K562 (cell line): Measurements from ENCODE around the gene DCXR. TPM values are rescaled to one million over a fixed set of nuclear protein-coding genes. Genes with fewer than 3 reads are reported as not detected.

Experiments
- BHLHE40 ChIP-seq: IDR thresholded peaks from 2 replicates; pipeline ENCODE4 v1.6.1; 2011; ENCODE audit warnings: low read length, improper control_type of control experiment
- EGR1 ChIP-seq: fragments of 450-650 bp; conservative IDR thresholded peaks from 2 replicates; pipeline ENCODE4 v1.6.1; 2017; ENCODE audit warnings: mild to moderate bottlenecking
- SNIP1 ChIP-seq: fragments of 450-650 bp; IDR thresholded peaks from 2 replicates; pipeline ENCODE4 v1.7.1; 2017; ENCODE audit warnings: low read depth, mild to moderate bottlenecking
- ZBTB26 ChIP-seq: fragments of 450-650 bp; formaldehyde crosslinking; IDR thresholded peaks from 2 replicates; pipeline ENCODE4 v1.4.0; 2022; ENCODE audit warnings: missing genetic modification characterization
- ZMIZ1 ChIP-seq, 2 experiments: fragments of 150-350 bp in 1 of 2; IDR thresholded peaks; 2 replicates each; pipeline ENCODE4 v1.6.1; 2012 to 2016; ENCODE audit warnings: low read depth in 2 of 2, low read length in 2 of 2, mild to moderate bottlenecking in 1 of 2, moderate library complexity in 1 of 2
- ZNF197 ChIP-seq: fragments of 200-800 bp; sonication (Bioruptor generic); IDR thresholded peaks from 2 replicates; pipeline ENCODE4 v1.6.1; 2016; ENCODE audit warnings: low read depth, missing genetic modification characterization, missing compliant biosample characterization
- polyA plus RNA-seq, 8 experiments: library from polyadenylated mRNA; depleted of rRNA in 4 of 8; stranded (reverse) in 5 of 8; unstranded in 3 of 8; fragments of >200 nt; fragmentation: Nextera tagmentation in 2 of 8; fragmentation: Illumina TruSeq in 1 of 8; extraction: Ambion mirVana in 2 of 8; extraction: Trizol in 1 of 8; gene quantifications; 2 replicates each; pipeline versions ENCODE4 v1.2.1 to v1.2.3, GENCODE V29; 2011 to 2014; ENCODE audit warnings: inconsistent platforms in 1 of 8, missing spikeins in 1 of 8
- total RNA-seq, 7 experiments: library from RNA; depleted of rRNA in 6 of 7; stranded (reverse); fragments of >200 nt in 6 of 7; fragmentation: Illumina TruSeq in 2 of 7; extraction: Trizol in 2 of 7; gene quantifications; 2 replicates each; pipeline versions ENCODE4 v1.2.1 to v1.2.3, GENCODE V29; 2011 to 2021; ENCODE audit warnings: low replicate concordance in 1 of 7

The DCXR gene
- total and polyA plus RNA-seq, 9 of the 15 experiments (the other 6 are each of a cell fraction or from before 2014, with no cell fraction given) = 21.3 to 274 (median 156) TPM

DNA sequence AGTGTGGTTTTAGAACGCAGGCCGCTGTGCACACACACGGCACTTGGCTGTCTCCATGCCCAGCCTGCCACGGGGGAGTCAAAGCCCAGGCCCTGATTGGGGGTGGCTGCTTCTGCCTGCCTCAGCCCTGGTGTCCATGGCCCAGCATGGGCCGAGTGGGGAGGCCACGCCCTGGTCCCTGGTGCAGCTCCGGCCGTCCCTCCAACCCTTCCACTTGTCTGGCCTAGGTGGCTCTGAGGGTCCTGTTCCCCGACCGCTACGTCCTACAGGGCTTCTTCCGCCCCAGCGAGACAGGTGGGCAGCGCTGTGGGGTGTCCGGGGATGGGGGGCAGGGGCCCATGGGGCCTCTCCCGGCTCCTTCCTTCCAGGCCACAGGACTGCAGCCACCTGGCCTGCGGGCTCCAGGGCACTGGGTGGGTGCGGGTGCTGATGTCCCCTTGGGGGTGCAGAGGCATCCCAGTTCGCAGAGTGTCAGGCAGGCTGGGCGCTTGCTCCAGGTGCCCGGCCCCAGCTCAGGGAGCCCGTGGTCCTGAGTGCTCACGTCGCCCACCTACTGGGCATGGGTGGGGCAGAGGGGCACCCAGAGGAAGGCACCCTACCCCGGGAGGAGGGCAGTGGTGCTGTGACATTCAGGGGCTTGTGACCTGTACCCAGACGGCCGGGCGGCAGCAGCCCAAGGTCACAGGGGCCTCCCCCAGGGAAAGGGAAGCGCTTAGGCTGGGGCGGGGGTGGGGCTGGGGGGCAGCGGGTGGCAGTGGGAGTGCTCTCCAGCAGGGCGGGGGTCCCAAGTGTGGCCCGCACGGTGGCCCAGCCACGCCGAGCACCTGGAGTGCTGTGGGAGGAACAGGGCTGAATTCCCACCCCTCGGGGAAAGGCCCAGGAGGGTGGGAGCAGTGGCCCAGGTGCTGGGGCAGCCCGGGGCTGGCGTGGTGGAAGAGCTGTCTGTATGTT is 26.6 kb downstream of the DCXR start (continued):
- no peak for TF ChIP-seq ZBTB26
- no peak for TF ChIP-seq ZMIZ1 (IDR thresholded peaks at IDR 0.05; ENCODE audit: low read depth in 2 of 2, low read length in 2 of 2)
- no peak for TF ChIP-seq BHLHE40
- TF ChIP-seq ZNF197 (CRISPR knock-in tag) = no peak
- TF ChIP-seq SNIP1 = no peak
- TF ChIP-seq EGR1 = no peak
